ENCODE data around the gene PCDHGA6.
A peak's percentile ranks its signal among the peaks of the same experiment; 100 is the strongest.

The PCDHGA6 gene

GRCh38 chr5:141373673-141374317, at the start of gene PCDHGA6:
TSS of gene PCDHGA6 (plus strand) at chr5:141373891. CDS start at chr5:141374084, 193 bp downstream.
- 0 out of 2 replicates have a peak, but pooled peaks cover 3% of the 10 kb centered on the region for H3K27me3 ChIP-seq (replicated peaks; ENCODE audit: insufficient read depth, low read length)
- no peaks in the 10 kb centered on the region for H3K9me3 ChIP-seq (replicated peaks; ENCODE audit: insufficient read depth, low read length)
- no peak for TF ChIP-seq EZH2phosphoT487 (IDR thresholded peaks at IDR 0.05; ENCODE audit: low read length)
- TF ChIP-seq, protein P1, sequence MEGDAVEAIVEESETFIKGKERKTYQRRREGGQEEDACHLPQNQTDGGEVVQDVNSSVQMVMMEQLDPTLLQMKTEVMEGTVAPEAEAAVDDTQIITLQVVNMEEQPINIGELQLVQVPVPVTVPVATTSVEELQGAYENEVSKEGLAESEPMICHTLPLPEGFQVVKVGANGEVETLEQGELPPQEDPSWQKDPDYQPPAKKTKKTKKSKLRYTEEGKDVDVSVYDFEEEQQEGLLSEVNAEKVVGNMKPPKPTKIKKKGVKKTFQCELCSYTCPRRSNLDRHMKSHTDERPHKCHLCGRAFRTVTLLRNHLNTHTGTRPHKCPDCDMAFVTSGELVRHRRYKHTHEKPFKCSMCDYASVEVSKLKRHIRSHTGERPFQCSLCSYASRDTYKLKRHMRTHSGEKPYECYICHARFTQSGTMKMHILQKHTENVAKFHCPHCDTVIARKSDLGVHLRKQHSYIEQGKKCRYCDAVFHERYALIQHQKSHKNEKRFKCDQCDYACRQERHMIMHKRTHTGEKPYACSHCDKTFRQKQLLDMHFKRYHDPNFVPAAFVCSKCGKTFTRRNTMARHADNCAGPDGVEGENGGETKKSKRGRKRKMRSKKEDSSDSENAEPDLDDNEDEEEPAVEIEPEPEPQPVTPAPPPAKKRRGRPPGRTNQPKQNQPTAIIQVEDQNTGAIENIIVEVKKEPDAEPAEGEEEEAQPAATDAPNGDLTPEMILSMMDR (IDR thresholded peaks at IDR 0.05; ENCODE audit: low read length), result peak; percentile 68
- TF ChIP-seq EZH2 (optimal IDR thresholded peaks at IDR 0.05; ENCODE audit: low read depth, low read length), result no peak
- H3K9ac ChIP-seq (ENCODE audit: low read length), result no peak within 1 kb of the TSS
- 0 out of 2 replicates have a peak within 1 kb of the TSS, but pooled peaks have one; percentile 14 for H2AFZ ChIP-seq (ENCODE audit: low read length)
- H4K20me1 ChIP-seq (ENCODE audit: insufficient read depth, low read length), result no peaks in the 10 kb centered on the region
- H3K36me3 ChIP-seq (replicated peaks; ENCODE audit: insufficient read depth, low read length), result no peaks in the 10 kb centered on the region
- H3K9me2 ChIP-seq (replicated peaks; ENCODE audit: insufficient read depth, low read length), result no peaks in the 10 kb centered on the region
- DNase-seq, result peak; percentile 51
- H3F3A ChIP-seq (ENCODE audit: insufficient read depth, low read length), result no peaks in the 10 kb centered on the region
- no peaks in the 10 kb centered on the region for H3K4me1 ChIP-seq (ENCODE audit: low read length)
- H3K4me2 ChIP-seq (ENCODE audit: low read depth, low read length), result no peak within 1 kb of the TSS
- no peak within 1 kb of the TSS for H3K27ac ChIP-seq (ENCODE audit: low read length)
- H3K4me3 ChIP-seq (ENCODE audit: low read length), result no peak within 1 kb of the TSS
- no peaks in the 10 kb centered on the region for H3K79me2 ChIP-seq (ENCODE audit: low read length)

DNA sequence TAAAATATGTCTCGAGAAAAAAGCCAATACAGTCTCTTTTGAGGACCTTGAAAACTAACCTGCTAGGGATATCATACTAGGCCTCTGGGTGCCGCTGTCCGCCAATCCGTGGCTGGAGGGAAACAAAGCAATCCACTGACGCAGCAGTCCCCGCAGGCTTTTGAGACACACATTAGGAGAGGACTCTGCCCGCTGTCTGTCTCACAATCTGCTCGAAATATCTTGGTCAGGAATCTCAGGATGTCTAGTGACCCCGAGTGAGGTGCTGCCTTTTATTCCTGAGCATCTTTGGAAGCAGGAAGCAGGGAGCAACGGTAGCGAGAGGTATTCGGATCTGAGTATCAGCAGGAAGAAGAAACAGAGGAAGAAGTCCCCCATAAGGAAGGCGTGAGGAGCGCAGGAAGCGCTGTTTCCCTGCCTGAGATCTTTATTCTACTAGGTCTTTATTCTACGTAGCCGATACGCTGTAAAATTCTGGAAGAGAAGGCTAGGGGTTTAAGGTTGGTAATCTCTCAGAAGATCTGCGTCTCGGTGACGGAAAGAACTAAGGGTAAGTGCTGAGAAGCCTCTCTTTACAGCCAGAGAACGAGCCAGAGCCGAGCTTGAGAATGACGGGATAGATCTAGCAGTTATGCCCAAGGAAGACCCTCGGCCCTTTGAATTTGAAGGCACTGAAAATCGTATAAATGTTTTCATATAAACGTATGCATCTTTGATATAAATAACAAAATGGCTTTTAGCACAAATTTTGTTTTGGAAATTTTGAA, 47.4 kb upstream of the PCDHGA6 start:
- no peak overlapping the region for H3K27ac ChIP-seq (ENCODE audit: low read length)
- no peak for DNase-seq

DNA sequence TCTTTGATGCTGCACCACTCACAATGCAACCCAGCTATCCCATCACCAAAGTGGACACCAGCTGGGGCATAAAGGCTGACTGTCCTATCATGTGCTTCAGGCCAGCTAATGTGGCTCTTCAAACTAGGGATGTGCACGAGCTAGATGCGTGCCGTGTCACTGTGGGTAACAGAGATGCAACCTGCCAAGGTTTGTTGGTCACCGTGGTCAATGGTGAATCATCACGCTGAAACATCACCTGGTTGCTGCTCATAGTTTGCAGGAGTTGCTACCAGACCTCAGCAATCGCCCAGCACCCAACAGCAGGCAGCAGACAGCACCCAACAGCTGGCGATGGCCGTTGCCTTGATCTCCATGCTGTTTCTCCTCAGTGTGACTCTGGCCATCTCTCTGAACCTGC, 45.5 kb upstream of the PCDHGA6 start:
- no peak overlapping the region for H3K27ac ChIP-seq (ENCODE audit: low read length)
- no peaks in the 10 kb centered on the region for H3F3A ChIP-seq (ENCODE audit: insufficient read depth, low read length)
- DNase-seq, result no peak
- no peaks in the 10 kb centered on the region for H3K9me3 ChIP-seq (replicated peaks; ENCODE audit: insufficient read depth, low read length)
- no peak for TF ChIP-seq EZH2phosphoT487 (IDR thresholded peaks at IDR 0.05; ENCODE audit: low read length)
- no peaks in the 10 kb centered on the region for H3K9me2 ChIP-seq (replicated peaks; ENCODE audit: insufficient read depth, low read length)
- H3K79me2 ChIP-seq (ENCODE audit: low read length), result no peaks in the 10 kb centered on the region
- no peaks in the 10 kb centered on the region for H4K20me1 ChIP-seq (ENCODE audit: insufficient read depth, low read length)
- H3K4me3 ChIP-seq (ENCODE audit: low read length), result no peak overlapping the region
- H3K4me1 ChIP-seq (ENCODE audit: low read length), result no peaks in the 10 kb centered on the region
- H3K27me3 ChIP-seq (replicated peaks; ENCODE audit: insufficient read depth, low read length), result no peaks in the 10 kb centered on the region
- no peaks in the 10 kb centered on the region for H3K36me3 ChIP-seq (replicated peaks; ENCODE audit: insufficient read depth, low read length)
- H2AFZ ChIP-seq (ENCODE audit: low read length), result no peak overlapping the region
- H3K4me2 ChIP-seq (ENCODE audit: low read depth, low read length), result no peak overlapping the region
- H3K9ac ChIP-seq (ENCODE audit: low read length), result no peak overlapping the region

More for the DNA sequence above, 47.4 kb upstream of the PCDHGA6 start:
- Histone ChIP-seq H3K4me3 (ENCODE audit: low read length) (no peak overlapping the region), H3F3A (ENCODE audit: insufficient read depth, low read length) (no peaks in the 10 kb centered on the region), H3K4me2 (ENCODE audit: low read depth, low read length) (no peak overlapping the region), H2AFZ (ENCODE audit: low read length) (no peak overlapping the region), H4K20me1 (ENCODE audit: insufficient read depth, low read length) (no peaks in the 10 kb centered on the region), H3K27me3 (replicated peaks; ENCODE audit: insufficient read depth, low read length) (0 out of 2 replicates have a peak, but pooled peaks cover 5% of the 10 kb centered on the region), H3K36me3 (replicated peaks; ENCODE audit: insufficient read depth, low read length) (no peaks in the 10 kb centered on the region), H3K79me2 (ENCODE audit: low read length) (no peaks in the 10 kb centered on the region), H3K9ac (ENCODE audit: low read length) (no peak overlapping the region), H3K9me2 (replicated peaks; ENCODE audit: insufficient read depth, low read length) (no peaks in the 10 kb centered on the region), H3K4me1 (ENCODE audit: low read length) (no peaks in the 10 kb centered on the region), H3K9me3 (replicated peaks; ENCODE audit: insufficient read depth, low read length) (no peaks in the 10 kb centered on the region)
- TF ChIP-seq EZH2 (optimal IDR thresholded peaks at IDR 0.05; ENCODE audit: low read depth, low read length) (no peak), EZH2phosphoT487 (IDR thresholded peaks at IDR 0.05; ENCODE audit: low read length) (no peak)
- TF ChIP-seq, protein P1 (IDR thresholded peaks at IDR 0.05; ENCODE audit: low read length), result no peak
